Measurements from ENCODE around the gene PDE3A.

The PDE3A gene

DNA sequence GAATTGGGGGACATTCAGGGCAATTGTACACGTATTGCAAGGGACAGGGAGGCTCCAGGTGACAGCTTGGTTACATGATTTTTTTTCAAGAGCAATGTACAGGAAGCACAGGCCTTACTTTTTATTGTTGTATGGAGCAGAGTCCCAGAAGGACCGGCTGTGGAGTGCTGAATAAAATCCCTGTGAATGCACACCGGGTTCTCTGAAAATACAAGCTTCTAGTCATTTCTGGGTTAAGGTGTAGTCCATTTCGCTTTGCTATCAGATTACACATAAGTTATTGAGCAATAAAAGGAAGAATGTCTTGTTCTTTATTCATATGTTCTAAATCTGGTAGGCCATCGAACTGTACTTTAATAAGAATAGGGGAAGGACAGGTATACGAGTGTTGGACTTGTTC lies 52.2 kb downstream of the PDE3A start:
- DNase-seq: no peak

DNA sequence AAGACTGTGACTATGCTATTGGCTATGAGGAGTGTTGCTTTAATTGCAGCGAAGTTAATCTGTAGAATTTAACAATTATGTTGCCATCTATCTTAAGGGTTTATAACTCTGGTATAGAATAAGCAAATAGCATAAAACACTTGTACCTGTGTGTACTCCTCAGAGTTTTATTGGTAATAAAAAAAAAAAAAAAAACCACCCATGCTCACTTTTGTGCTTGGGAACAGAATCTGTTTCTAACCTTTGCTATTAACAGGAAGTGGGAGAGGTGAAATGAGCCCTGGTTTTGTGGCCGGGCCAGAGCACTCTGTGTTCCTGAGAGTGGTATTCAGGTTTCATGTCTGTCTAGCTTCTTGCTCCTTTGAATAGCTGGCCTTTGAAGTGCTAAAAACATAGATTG lies 53.1 kb downstream of the PDE3A start:
- DNase-seq: no peak

DNA sequence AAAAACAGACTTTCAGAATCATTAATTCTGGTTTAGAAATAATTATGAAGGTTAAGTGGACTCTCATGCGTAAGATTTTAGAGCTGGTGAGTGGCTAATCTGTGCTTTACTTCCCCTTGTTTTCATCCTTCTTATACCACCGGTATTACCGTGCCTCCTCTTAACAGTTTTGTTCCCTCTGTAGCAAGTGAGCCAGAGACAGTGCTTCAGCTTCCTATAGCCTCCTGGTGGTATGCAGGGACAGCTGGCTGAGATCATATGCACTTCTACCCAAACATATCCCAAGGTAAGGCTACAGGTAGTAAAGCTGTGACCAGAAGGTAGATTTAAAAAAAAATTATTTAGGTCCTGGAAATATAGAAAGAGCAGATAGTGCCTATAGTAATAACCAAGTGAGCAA lies 55.2 kb downstream of the PDE3A start:
- DNase-seq: no peak

DNA sequence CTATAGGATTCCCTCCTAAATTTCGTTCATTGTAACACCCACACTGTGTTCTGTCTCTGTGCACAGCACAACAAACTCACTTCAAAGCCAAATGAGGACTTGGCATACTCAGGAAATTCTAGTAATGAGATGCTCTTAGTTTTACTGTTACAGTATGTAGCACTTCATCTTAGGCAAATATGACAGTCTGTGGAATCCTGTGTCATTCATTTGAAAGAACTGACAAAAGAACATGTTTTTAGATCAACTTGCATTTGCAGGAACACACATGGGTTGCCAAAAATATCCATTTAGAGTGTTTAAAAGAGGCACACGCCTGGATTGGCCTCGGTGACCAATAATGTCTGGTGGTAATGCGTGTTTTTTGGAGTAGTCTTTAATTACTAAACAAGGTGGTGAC lies 56.5 kb downstream of the PDE3A start:
- no peak for DNase-seq

DNA sequence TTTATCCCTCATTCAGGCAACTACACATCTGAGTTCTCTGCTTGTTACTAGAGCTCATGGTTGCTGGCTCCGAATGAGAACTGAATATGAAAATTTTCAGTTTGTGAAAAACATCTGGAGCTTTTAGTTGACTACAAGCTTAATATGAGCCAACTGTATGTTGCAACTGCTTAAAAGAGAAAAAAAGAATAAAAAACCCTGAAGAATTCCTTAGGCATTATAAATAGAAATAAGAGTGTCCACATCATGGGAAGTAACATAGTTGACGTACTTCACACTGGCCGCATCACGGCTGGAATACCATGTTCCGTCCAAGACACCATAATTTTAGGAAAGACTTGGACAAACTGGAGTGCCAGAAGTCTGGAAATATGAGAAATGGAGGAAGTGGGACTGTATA lies 57.9 kb downstream of the PDE3A start:
- no peak for DNase-seq

DNA sequence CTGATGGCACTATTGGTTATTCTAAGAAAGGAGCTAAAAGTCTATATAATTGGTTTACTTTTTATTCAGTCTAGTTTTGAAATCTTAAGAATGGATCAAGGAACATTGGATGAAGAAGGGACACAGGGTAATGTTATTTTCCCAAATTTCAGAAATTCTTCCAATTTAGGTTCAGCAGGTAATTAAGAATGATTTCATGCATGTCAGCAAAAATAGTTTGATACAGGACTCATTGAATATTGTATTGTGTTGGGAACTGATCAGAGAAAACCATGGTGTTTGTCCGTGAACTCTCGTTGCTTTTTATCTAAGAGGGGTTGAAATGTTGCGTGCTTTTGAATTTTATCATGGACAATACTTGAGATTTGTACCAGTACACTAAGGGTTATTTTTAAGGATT lies 58.6 kb downstream of the PDE3A start:
- no peak for DNase-seq

DNA sequence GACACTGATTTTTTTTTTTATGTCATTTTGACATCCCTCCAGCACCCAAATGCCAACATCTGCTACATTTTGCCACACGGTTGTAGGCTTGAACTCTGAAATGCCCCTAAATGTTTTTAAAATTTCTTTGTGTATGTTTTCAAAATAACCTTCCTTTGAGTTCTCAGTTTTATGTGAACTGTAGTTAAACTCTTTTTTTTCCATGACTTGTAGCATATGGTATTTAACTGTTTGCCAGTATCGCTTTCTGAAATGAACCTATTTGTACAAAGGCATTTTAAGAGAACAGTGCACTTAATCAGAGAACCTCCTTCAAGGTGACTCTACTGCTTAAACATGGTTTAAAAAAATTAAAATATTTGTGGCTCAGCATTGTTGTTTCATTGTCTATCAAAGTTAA lies 61.5 kb downstream of the PDE3A start:
- no peak for DNase-seq

DNA sequence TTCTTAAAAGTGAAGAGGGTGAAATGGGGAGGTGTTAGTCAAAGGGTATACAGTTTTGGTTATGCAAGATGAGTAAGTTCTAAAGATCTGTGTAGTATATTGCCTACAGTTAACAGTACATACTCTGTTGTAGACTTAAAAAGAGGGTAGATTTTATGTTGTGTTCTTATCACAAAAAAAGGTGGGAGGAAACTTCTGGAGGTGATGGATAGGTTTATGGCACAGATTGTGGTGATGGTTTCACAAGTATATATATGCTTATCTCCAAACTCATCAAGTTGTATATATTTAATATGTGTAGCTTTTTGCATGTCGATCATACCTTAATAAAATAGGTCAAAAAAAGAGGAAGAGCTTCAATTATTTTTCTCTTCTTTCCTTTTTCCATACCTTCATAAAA lies 64.0 kb downstream of the PDE3A start:
- no peak for DNase-seq

DNA sequence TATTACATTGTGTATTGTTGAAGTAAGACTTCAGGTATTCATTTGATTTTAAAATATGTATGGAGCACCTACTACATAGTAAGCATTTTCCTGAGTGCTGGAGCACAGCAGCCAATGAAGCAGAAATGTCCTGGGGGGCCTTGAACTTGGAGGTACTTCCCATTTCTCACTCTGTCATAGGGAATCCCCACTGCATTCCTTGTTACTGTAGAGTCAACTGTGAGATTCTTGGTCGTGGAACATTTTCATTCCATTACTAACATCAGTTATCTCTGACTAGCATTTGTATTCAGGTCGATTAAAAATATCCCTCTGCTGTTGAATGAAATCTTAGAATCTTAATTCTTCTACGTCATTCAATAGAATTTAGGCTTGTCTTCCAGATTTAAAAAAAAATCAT lies 66.7 kb downstream of the PDE3A start:
- DNase-seq: no peak

DNA sequence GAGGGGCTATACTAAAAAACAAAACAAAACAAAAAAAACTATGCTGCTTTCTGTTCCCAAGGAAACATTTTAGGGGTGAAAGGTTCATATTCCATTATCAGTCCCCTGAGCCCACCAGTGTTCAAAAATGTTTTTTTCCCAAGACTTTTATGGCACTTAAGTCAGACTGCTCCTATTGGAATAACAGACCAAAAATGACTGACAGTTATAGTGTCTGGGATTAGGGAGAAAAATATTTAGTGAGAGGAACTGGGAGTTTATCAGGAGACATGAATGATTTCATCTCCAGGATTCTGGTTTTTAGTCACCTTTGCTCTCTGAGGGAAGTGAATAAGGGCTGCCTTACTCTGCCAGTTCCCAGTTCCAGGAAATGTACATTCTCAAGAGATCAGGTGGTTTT lies 68.0 kb downstream of the PDE3A start:
- DNase-seq: no peak

DNA sequence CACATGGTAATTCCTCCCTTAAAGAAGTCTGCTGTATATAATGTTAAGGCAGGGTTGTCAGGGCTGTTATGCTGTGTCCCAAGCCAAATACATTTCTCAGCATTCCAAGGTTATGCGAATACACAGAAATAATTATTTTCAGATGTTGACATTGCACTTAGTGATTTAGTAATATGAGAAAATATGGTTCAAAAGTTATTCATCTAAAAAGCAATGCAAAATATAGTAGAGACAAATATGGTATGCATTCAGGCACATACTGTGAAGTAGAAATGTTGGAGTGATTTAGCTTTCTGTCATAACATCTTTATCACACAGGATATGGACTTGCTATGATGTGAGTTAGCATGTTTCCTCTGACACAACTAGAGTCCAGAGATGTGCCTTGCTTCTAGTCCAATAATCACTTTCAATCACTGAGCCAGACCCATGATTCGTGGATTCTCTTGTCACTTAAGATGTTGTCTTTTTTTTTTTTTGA lies 70.0 kb downstream of the PDE3A start:
- DNase-seq: no peak

DNA sequence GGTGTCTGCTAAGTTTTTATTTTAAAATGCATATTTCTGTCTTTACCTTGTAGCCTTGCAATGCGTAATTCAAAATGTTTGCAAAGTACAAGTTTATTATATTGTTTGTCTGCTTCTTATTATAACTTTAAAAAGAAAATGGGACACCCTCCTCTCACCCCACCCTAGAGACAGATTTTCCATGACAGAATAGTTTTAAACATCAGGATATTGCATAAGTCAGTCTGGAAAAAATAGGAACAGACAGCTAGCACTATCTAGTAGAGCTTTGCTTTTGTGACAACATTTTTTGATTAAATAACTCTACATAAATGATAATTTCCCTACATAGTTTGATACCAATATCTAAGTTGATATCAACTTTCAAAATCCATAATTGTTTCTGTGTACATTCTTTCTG lies 71.3 kb downstream of the PDE3A start:
- no peak for DNase-seq

DNA sequence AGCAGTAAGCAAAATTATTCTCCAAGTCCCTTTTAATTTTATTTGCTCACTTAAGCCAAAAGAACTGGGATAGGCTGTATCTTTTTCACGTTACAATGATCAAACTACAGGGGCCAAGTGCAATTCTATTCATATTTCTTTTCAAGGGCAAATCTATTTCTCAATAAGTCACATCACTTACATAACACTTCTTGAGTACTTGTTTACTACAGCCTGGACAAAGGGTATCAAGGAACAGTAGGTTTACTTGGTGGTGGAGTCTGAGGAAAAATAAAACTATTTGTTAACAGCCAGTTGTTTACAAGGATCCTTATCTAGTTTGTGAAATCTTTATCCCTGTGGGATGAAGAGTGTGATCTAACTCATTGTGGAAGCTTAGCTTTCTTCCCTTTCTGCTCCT lies 72.1 kb downstream of the PDE3A start:
- no peak for DNase-seq

DNA sequence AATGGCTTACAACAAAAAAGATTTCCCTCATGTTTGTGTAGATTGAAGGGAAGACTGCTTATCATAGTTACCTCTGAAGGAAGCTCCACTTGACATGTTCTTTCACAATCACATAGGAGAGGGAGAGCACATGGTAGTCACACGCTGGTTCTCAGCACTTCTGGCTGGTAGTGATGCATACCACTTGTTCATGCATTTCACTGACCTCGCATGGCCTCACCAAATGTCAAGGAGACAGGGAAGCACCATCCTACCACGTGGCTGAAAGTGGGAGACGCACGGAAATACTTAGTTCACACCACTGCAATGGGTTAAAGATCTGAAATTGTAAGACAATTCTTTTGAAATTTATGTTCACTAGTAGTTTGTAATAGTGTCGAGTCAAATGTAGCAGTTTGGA lies 74.0 kb downstream of the PDE3A start:
- DNase-seq: no peak

DNA sequence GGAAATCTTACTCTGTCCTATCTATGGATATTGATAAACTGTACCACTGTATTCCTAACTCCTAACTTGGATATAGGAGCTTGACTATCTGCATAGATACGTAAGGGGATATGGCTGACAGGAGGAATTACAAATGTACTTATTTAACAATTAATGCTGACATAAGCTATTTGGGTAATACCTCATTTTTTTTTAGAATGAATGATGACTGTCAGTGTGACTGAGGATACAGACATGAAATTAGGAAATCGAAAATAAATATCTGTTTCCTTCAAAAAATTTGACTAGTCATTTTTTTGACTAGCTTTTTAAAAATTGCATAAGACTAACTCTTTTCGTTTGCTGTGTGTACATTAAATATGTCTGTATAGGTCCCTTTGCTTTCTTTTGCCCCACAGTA lies 74.9 kb downstream of the PDE3A start:
- no peak for DNase-seq

DNA sequence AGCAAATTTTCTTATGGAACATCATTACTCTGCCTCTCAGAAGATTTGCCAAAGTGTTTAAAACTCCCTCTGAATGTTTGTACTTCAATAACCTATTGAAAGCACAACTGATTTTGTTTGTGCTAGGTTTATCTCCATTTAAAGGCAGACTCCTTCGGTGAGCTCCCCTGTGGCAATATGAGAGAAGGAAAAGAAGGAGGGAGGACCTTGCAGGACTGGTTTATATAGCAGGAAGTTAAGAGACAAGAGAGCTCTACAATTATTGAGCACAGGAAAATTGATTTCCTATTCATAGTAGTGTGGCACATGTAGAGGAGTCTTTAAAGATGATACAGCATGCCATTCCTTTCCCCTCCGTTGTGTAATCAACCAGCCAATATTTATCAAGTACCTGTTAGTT lies 75.5 kb downstream of the PDE3A start:
- no peak for DNase-seq

DNA sequence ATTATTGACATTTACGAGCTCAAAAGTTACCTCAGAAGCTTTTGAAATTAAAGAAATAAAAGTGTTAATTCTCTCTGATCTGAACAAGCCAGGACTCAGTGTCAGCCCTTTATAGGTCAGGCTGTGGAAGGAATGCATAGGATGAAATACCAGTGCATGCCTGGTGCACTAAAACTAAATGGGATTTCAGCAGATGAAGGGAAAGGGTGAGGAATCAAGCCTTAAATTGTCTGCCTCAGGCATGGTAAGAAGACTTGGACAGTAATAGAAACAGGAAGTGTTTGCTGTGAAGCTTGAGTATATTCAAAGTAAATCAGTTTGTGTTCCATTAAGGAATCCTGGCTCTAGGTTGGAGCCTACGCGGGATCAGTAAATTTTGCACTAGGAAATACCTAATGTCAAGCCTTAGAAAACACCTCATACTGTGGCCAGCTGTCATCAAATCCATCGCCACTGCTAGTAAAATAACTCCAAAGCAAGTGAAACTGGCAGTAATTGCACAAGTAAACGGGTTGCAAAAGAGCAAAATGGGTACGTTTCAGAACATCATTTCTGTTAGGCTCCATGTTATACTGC lies 76.3 kb downstream of the PDE3A start:
- DNase-seq: no peak

DNA sequence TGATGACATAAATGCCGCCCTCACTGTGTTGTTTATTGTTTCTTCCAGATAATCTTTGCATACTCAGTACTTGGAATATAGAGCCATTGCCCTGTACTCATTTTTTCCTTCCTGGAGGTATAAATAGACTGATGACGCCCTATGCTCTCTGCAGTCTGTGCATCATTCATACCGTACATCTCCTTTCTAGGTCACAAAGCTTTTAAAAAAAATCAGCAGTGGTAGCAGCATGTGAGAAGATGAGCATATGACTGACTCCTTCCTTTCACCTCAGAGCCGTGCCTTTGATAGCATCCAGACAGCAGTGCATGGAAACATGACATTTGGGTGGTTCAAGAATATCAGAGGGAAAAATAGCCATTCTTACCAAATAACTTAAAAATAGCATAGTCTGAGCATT lies 77.3 kb downstream of the PDE3A start:
- no peak for DNase-seq

DNA sequence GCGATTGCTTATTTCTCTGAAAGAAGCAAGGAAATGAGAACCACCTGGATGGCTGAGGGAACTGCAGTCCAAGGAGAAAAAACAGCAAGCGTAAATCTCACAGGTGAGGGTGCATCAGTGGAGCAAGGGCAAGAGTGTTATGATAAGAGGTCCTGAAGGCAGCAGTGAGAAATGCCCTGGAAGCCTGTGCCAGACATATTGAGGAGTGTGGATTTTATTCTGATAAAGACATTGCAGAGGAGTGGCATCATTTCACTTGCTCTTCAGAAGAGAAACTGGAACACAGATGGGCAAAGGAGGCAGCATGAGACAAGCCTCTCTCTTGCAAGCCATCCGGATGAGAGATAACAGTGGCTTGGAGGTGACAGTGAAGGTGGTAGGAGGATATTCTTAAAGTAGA lies 78.5 kb downstream of the PDE3A start:
- DNase-seq: no peak

DNA sequence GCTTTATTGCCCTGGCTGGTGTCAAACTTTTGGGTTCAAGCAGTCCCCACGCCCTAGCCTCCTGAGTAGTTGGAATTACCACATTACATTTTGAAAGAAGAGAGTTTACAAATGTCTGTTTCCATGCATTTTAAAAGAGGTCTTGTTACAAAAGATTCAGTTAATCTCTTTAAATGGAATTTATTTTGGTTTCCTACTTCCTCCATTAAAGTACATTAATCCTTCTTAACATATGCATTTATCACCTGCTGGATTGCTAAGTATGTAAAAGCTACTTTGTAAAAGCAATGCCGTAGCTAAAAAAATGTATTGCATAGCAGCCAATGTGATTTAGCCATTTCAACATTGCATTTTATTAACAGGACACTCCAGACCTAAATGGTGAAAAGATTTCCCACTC lies 80.4 kb downstream of the PDE3A start:
- no peak for DNase-seq

DNA sequence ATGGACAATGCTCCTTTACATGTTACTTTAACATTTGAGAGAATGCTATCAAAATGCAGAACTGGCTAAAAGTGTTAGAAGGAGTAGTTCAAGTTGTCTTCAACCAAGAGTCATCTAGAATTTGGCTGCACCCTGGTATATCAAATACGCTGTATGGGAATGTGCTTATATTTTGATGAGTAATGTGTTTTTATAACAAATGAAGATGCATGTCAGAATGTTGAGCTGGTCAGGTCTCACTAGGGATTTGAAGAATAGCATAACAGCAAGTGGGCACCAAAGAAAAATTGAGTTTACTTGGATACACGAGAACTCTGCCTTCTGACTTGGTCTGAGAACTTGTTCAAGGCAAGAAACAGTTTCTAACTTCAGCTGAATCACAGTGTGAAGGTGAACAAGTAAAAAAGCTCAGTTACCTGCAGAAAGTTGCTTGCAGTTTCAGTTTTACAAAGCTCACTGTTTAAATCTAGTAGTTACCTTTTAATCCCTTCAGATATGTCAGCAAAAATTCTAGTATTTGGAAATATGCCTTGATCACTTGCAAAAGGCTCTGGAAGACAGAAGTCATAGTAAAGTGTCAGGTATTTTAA lies 82.3 kb downstream of the PDE3A start:
- no peak for DNase-seq

DNA sequence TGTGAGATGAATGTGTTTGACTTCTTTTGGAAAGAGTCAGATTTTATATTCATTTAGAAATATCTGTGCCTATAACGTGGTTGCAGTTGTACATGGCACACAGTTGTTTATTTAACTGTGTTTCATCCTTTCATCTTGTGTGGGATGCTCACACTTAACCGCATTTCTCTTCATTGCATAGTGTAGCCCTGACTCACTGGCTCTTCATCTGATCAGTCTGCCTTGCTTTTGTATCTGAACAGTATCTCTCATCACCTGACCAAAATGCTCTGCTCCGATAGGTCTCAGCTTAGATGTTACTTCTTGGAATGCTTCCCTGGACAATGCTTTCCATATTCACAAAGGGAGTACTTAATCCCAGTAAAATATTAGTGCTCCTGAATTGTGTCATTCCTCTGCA lies 83.4 kb downstream of the PDE3A start:
- no peak for DNase-seq

DNA sequence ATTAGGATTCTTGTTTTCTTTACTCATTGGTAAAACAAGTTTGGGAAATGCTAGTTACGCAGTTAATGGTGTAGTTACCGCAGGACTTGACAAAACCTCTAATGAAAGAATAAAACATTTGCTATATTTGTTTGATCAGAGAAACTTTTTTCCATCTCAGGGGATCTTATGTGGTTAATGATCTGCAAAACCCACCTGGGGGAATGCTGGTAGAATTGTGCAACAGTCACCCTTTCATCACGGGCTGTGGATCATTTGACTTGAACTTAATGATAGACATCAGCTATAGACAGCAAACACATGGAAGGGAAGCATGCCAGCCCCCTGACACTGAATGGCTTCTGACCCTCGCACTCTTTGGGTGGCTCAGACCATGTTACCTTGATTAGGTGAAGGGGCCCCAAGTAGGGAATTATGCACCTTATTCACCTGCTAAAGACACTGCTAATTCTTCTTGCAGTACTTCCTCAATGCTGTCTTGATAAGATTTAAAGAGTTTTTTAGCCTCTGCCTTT lies 84.2 kb downstream of the PDE3A start:
- DNase-seq: no peak

Measured in amygdala (tissue), 56 donors.